Uterus (tissue), 2 donors: Measurements from ENCODE around the gene PLD6.

Source experiments
- POLR2A ChIP-seq, 2 donors: fragments of 450-650 bp; IDR thresholded peaks; one replicate each; pipeline ENCODE4 v1.6.1; 2016; ENCODE audit warnings: antibody characterized with exemption in 2 of 2, mild to moderate bottlenecking in 1 of 2, moderate library complexity in 1 of 2
- TF ChIP-seq, protein P1 (sequence below), 4 experiments: fragments of 200-600 bp in 2 of 4; fragments of 450-650 bp in 2 of 4; sonication (generic) in 2 of 4; IDR thresholded peaks; one replicate each; pipeline ENCODE4 v1.5.1; 2016 to 2019; ENCODE audit warnings: antibody characterized with exemption in 4 of 4, mild to moderate bottlenecking in 2 of 4, moderate library complexity in 1 of 4

DNA sequence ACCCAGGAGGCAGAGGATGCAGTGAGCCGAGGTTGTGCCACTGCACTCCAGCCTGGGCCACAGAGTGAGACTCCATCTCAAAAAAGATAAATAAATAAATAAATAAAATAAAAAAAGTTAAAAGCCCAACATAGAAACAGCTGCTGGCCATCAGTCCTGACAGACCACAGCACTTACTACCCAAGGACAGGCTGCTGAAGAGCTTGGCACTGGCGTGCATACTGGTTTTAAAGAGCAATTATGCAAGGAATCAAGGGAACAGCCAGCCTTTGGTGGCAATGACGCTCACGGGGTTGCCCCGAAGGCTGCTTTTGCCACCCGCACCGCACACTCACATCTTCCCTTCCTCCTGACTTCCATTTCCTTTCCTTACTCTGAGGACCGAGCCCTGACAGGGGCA lies 4.2 kb downstream of the PLD6 start:
- TF ChIP-seq POLR2A (IDR thresholded peaks at IDR 0.05): no peak
- TF ChIP-seq, protein P1, sequence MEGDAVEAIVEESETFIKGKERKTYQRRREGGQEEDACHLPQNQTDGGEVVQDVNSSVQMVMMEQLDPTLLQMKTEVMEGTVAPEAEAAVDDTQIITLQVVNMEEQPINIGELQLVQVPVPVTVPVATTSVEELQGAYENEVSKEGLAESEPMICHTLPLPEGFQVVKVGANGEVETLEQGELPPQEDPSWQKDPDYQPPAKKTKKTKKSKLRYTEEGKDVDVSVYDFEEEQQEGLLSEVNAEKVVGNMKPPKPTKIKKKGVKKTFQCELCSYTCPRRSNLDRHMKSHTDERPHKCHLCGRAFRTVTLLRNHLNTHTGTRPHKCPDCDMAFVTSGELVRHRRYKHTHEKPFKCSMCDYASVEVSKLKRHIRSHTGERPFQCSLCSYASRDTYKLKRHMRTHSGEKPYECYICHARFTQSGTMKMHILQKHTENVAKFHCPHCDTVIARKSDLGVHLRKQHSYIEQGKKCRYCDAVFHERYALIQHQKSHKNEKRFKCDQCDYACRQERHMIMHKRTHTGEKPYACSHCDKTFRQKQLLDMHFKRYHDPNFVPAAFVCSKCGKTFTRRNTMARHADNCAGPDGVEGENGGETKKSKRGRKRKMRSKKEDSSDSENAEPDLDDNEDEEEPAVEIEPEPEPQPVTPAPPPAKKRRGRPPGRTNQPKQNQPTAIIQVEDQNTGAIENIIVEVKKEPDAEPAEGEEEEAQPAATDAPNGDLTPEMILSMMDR (IDR thresholded peaks at IDR 0.05): no peak
